GM21526 (cell line): Measurements from ENCODE around the gene GJD4.

Experiments used
- ATAC-seq: cut with Tn5 transposase; IDR thresholded peaks from one replicate; pipeline ENCODE4 v1.9.1; 2021; ENCODE audit warnings: moderate library complexity; ENCODE audit not compliant: unreplicated experiment, low FRiP score

Gene GJD4

GRCh38 chr10:35578618-35578956, 26.6 kb upstream of the GJD4 start:
- ATAC-seq, result no peak

- ATAC-seq, result no peak
Observed at GRCh38 chr10:35579116-35579515, 26.0 kb upstream of the GJD4 start.

- ATAC-seq, result no peak
Observed at GRCh38 chr10:35579726-35580422, 25.3 kb upstream of the GJD4 start.

- ATAC-seq, result no peak
Observed at GRCh38 chr10:35580423-35580770, 24.7 kb upstream of the GJD4 start.

GRCh38 chr10:35581655-35582054, 23.5 kb upstream of the GJD4 start:
- ATAC-seq, result no peak

GRCh38 chr10:35584946-35585345, 20.2 kb upstream of the GJD4 start:
- ATAC-seq, result no peak

GRCh38 chr10:35585356-35585755, 19.8 kb upstream of the GJD4 start:
- no peak for ATAC-seq

- ATAC-seq, result no peak
Observed at GRCh38 chr10:35585903-35586535, 19.1 kb upstream of the GJD4 start.

- ATAC-seq, result no peak
Observed at GRCh38 chr10:35588836-35589235, 16.3 kb upstream of the GJD4 start.

GRCh38 chr10:35592441-35592840, 12.7 kb upstream of the GJD4 start:
- no peak for ATAC-seq

GRCh38 chr10:35594115-35595079, 10.7 kb upstream of the GJD4 start:
- no peak for ATAC-seq

- ATAC-seq, result no peak
Observed at GRCh38 chr10:35595106-35595505, 10.0 kb upstream of the GJD4 start.

GRCh38 chr10:35598379-35598778, 6.8 kb upstream of the GJD4 start:
- ATAC-seq, result no peak

- ATAC-seq, result no peak
Observed at GRCh38 chr10:35600193-35600592, 4.9 kb upstream of the GJD4 start.

GRCh38 chr10:35606430-35606829, 1.3 kb downstream of the GJD4 start:
- ATAC-seq, result no peak

- no peak for ATAC-seq
Observed at GRCh38 chr10:35607475-35608327, 2.6 kb downstream of the GJD4 start.

GRCh38 chr10:35608328-35608672, 3.2 kb downstream of the GJD4 start:
- ATAC-seq, result no peak

- no peak for ATAC-seq
Observed at GRCh38 chr10:35611750-35612149, 6.6 kb downstream of the GJD4 start.

GRCh38 chr10:35612385-35613106, 7.4 kb downstream of the GJD4 start:
- ATAC-seq, result no peak

- ATAC-seq, result no peak
Observed at GRCh38 chr10:35613107-35613440, 7.9 kb downstream of the GJD4 start.
